Neutrophil (primary cell): ENCODE data around the gene PTGDR.

Experiments used
- H3K27ac ChIP-seq: fragments of 200-600 bp; sonication (generic); 2 replicates; pipeline ENCODE4 v1.5.1; 2016; ENCODE audit warnings: mild to moderate bottlenecking, moderate library complexity
- H3K27me3 ChIP-seq: fragments of 200-600 bp; sonication (generic); 2 replicates; pipeline ENCODE4 v1.6.0; 2016; ENCODE audit warnings: mild to moderate bottlenecking
- H3K36me3 ChIP-seq: fragments of 200-600 bp; sonication (generic); 2 replicates; pipeline ENCODE4 v1.5.1; 2017
- H3K4me1 ChIP-seq, 2 experiments: fragments of 200-600 bp in 1 of 2; sonication (generic) in 1 of 2; 1 replicate in 1 of 2; 2 replicates in 1 of 2; pipeline versions ENCODE4 v1.5.1 to v1.6.1; 2013 to 2016; ENCODE audit warnings: low read depth in 1 of 2, low read length in 1 of 2, mild to moderate bottlenecking in 1 of 2, moderate library complexity in 1 of 2; ENCODE audit not compliant: control insufficient read depth in 1 of 2, insufficient read depth in 1 of 2
- H3K4me3 ChIP-seq, 2 experiments: fragments of 200-600 bp in 1 of 2; sonication (generic) in 1 of 2; 1 replicate in 1 of 2; 2 replicates in 1 of 2; pipeline ENCODE4 v1.5.1; 2013 to 2016; ENCODE audit warnings: low read depth in 1 of 2, low read length in 1 of 2, mild to moderate bottlenecking in 1 of 2, moderate library complexity in 1 of 2
- H3K9me3 ChIP-seq: fragments of 200-600 bp; sonication (generic); 2 replicates; pipeline ENCODE4 v1.5.1; 2016
- TF ChIP-seq, protein P1 (sequence below): fragments of 200-600 bp; sonication (generic); IDR thresholded peaks from 2 replicates; pipeline ENCODE4 v1.5.1; 2016; ENCODE audit warnings: antibody characterized with exemption

PTGDR gene

DNA sequence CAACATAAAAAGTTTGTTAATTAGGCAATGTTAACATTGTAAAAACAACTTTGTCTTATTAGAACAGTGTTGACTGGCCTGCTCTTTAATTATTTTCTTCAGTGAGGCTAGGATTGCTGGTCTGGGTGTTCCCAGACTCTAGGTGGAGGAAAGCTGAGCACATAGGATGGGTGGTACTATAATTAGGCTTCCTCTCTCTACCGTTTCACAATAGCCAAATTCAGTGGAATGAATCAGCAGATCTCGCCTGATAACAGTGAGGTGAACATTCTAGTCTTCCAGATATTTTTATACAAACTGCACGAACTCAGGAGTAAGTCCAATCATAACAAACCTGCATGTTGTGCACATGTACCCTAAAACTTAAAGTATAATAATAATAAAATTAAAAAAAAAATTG, 11.9 kb downstream of the PTGDR start:
- H3K4me1 ChIP-seq: peaks cover 20% of the 10 kb centered on the region in 2 experiments
- TF ChIP-seq, protein P1, sequence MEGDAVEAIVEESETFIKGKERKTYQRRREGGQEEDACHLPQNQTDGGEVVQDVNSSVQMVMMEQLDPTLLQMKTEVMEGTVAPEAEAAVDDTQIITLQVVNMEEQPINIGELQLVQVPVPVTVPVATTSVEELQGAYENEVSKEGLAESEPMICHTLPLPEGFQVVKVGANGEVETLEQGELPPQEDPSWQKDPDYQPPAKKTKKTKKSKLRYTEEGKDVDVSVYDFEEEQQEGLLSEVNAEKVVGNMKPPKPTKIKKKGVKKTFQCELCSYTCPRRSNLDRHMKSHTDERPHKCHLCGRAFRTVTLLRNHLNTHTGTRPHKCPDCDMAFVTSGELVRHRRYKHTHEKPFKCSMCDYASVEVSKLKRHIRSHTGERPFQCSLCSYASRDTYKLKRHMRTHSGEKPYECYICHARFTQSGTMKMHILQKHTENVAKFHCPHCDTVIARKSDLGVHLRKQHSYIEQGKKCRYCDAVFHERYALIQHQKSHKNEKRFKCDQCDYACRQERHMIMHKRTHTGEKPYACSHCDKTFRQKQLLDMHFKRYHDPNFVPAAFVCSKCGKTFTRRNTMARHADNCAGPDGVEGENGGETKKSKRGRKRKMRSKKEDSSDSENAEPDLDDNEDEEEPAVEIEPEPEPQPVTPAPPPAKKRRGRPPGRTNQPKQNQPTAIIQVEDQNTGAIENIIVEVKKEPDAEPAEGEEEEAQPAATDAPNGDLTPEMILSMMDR: no peak
- H3K27me3 ChIP-seq: no peaks in the 10 kb centered on the region
- no peak overlapping the region for H3K4me3 ChIP-seq
- no peaks in the 10 kb centered on the region for H3K9me3 ChIP-seq
- H3K36me3 ChIP-seq: peaks cover 10% of the 10 kb centered on the region
- peak overlapping the region; percentile 57 for H3K27ac ChIP-seq

DNA sequence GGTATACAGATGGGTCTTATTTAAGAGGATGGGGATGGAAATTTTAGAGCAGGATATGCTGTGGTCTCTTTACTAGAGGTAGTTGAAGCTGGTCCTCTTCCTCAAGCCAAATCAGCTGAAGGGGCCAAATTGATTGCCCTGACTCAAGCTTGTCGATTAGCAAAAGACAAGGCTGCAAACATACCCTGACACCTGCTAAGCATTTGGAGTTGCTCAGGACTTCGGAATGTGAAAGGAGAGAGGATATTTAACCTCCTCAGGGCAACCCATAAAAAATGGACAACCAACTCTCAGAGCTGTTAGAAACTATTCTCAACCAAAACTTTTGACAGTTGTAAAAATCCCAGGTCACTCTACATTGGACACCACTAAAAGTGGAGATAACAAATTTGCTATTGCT, 15.6 kb downstream of the PTGDR start:
- TF ChIP-seq, protein P1: no peak
- H3K27me3 ChIP-seq: no peaks in the 10 kb centered on the region
- no peak overlapping the region for H3K27ac ChIP-seq
- H3K4me1 ChIP-seq: peaks cover 20% of the 10 kb centered on the region in 2 experiments
- H3K4me3 ChIP-seq: no peak overlapping the region
- H3K36me3 ChIP-seq: no peaks in the 10 kb centered on the region
- no peaks in the 10 kb centered on the region for H3K9me3 ChIP-seq

DNA sequence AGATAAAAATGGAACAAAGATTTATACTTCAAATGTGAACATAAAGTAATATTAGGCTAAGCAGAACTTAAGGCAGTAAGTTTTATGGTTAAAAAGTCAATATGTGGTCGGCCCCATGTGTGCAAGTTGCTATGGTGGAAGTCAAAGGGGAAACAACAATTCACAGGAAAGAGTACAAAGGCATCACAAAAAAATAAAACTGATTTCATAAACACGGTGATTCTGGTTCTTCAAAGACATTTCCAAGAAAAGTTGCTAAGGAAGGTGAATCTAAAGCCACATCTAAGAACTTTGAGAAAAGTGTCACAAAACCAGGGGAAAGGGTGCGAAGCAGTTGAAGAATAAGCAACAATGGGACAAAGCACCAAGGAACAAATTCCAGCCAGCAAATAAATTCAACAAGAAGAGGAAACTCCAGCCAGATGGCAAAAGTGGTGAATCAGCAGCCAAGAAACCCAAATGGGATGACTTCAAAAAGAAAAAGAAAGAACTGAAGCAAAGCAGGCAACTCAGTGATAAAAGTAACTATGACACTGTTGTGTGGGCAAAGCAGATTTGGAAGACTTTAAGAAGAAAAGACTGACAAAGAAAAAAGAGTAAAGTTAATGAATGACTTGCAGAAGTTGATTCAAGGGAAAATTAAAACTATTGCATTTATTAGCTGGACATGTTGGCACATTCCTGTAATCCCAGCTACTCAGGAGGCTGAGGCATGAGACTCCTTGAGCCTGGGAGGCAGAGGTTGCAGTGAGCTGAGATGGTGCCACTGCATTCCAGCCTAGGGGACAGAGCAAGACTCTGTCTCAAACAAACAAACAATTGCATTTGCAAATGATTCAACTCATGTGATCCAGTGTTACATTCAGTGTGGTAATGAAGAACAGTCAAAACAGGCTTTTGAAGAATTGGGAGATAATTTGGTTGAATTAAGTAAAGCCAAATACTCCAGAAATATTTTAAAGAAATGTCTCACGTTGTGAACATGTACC, 19.5 kb downstream of the PTGDR start:
- no peak overlapping the region for H3K4me3 ChIP-seq
- H3K27ac ChIP-seq: no peak overlapping the region
- H3K4me1 ChIP-seq: no peaks in the 10 kb centered on the region
- TF ChIP-seq, protein P1: no peak
- H3K36me3 ChIP-seq: no peaks in the 10 kb centered on the region
- no peaks in the 10 kb centered on the region for H3K9me3 ChIP-seq
- H3K27me3 ChIP-seq: no peaks in the 10 kb centered on the region

DNA sequence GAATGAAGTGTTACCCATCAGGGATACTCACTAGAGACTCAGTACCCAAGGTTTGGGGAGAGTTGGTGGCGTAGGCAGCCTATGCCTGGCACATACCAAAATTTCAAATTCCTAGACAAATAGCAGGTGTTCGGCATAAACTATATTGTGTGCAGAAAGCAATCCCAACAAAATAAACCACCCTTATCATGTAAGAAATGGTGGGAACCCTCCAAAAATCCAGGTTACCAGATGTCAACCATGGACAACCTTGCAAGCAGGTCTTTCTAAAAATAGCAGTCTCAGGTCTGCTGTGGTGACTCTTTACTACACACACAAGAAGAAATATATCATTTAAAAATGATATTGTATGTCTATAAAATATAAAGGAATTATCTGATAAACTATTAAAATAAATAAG, 28.9 kb downstream of the PTGDR start:
- H3K27me3 ChIP-seq: no peaks in the 10 kb centered on the region
- peaks cover 6 to 7% of the 10 kb centered on the region in 2 experiments for H3K4me1 ChIP-seq
- H3K9me3 ChIP-seq: no peaks in the 10 kb centered on the region
- H3K27ac ChIP-seq: no peak overlapping the region
- no peaks in the 10 kb centered on the region for H3K36me3 ChIP-seq
- TF ChIP-seq, protein P1: no peak
- no peak overlapping the region for H3K4me3 ChIP-seq

DNA sequence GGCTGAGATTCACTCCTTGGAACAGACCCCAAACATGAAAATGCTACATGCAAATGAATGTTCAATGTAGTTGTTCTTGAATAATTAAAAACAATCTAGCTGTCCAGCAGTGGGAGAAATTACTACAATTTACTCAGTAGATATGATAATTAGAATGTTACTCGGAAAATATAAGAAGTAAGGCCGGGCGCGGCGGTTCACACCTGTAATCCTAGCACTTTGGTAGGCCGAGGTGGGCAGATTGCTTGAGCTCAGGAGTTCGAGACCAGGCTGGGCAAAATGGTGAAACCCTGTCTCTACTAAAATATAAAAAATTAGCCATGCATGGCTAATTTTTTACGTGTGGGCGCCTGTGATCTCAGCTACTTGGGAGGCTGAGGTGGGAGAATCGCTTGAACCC, 31.3 kb downstream of the PTGDR start:
- Histone ChIP-seq H3K36me3 (no peaks in the 10 kb centered on the region), H3K4me1 (peaks cover 8 to 9% of the 10 kb centered on the region in 2 experiments), H3K27ac (no peak overlapping the region), H3K9me3 (no peaks in the 10 kb centered on the region), H3K27me3 (no peaks in the 10 kb centered on the region), H3K4me3 (no peak overlapping the region)
- TF ChIP-seq, protein P1: no peak
